Heart right ventricle (tissue), 16 donors: ENCODE results near the gene CDC14B. TPM values are rescaled to one million over a fixed set of nuclear protein-coding genes. Genes with fewer than 3 reads are reported as not detected.
"Not testable (repeated sequence)": the region's sequence is repeated elsewhere in the genome, so short reads cannot be mapped to it uniquely, and the experiment has no call there.

Experiments
- ATAC-seq, 8 donors: fragments of 200-7000 bp; cut with Tn5 transposase; one replicate each; pipeline ENCODE4 v1.9.1; 2020; ENCODE audit warnings: mild to moderate bottlenecking in 8 of 8, moderate library complexity in 8 of 8, moderate number of reproducible peaks in 1 of 8
- DNase-seq, 2 donors: peaks; one replicate each; pipeline ENCODE4 v3.0.0-alpha.2; 2020
- H3K27ac ChIP-seq, 10 donors: fragments of 200-600 bp; sonication (generic) in 2 of 10; one replicate each; pipeline versions ENCODE4 v1.5.0 to v1.8.0; 2020 to 2022; ENCODE audit warnings: mild to moderate bottlenecking in 3 of 10
- H3K27me3 ChIP-seq, 7 donors: fragments of 200-600 bp; one replicate each; pipeline ENCODE4 v1.8.0; 2021 to 2022; ENCODE audit warnings: mild to moderate bottlenecking in 2 of 7
- H3K36me3 ChIP-seq, 9 donors: fragments of 200-600 bp; sonication (generic) in 1 of 9; one replicate each; pipeline versions ENCODE4 v1.5.0 to v1.8.0; 2020 to 2022; ENCODE audit warnings: mild to moderate bottlenecking in 2 of 9
- H3K4me1 ChIP-seq, 9 donors: fragments of 200-600 bp; sonication (generic) in 1 of 9; one replicate each; pipeline versions ENCODE4 v1.5.0 to v1.8.0; 2020 to 2022; ENCODE audit warnings: mild to moderate bottlenecking in 4 of 9
- H3K4me3 ChIP-seq, 10 donors: fragments of 200-600 bp; sonication (generic) in 2 of 10; one replicate each; pipeline versions ENCODE4 v1.5.0 to v1.8.0; 2020 to 2022; ENCODE audit warnings: mild to moderate bottlenecking in 7 of 10, moderate library complexity in 2 of 10
- H3K9me3 ChIP-seq, 11 donors: fragments of 200-600 bp in 10 of 11; sonication (generic) in 2 of 11; one replicate each; pipeline versions ENCODE4 v1.5.0 to v1.8.0; 2013 to 2022; ENCODE audit warnings: mild to moderate bottlenecking in 2 of 11, control low read depth in 1 of 11, moderate library complexity in 1 of 11
- CTCF ChIP-seq, 9 donors: fragments of 200-600 bp; sonication (generic) in 2 of 9; IDR thresholded peaks; one replicate each; pipeline versions ENCODE4 v1.5.0 to v1.8.0; 2021 to 2022; ENCODE audit warnings: antibody characterized with exemption in 9 of 9, mild to moderate bottlenecking in 5 of 9, moderate library complexity in 1 of 9
- WGBS, 2 donors: extraction: QIAGEN DNeasy Blood & Tissue Kit; methylation state at CpG; one replicate each; pipeline ENCODE4 v1.1.7; 2013; ENCODE audit warnings: inconsistent platforms in 1 of 2; 5-methylcytosine and 5-hydroxymethylcytosine counted together
- intact Hi-C, 10 donors: fragments of 100-400 bp; cut with DNase I; formaldehyde crosslinking; loops; one replicate each; pipeline versions ENCODE4 v1.11.1 to v1.14.2; 2022
- polyA plus RNA-seq, 2 donors: library from polyadenylated mRNA; stranded (reverse); fragments of 200-250 nt; gene quantifications; one replicate each; pipeline ENCODE4 v1.2.3, GENCODE V29; 2013
- total RNA-seq, 10 donors: library from RNA; stranded (reverse); fragmentation: NEBNext Ultra II Directional in 3 of 10; extraction: Animal tissue kit (Norgen Biotek cat#: 25700) in 3 of 10; gene quantifications; one replicate each; pipeline versions ENCODE4 v1.2.1 to v1.2.4, GENCODE V29; 2021 to 2023
- donor health status: Arrhythmogenic right ventricular cardiomyopathy.
- donor health status: ischemic (EF 13 %, LVEDD 7.1; RV severe dilation, severe dysfunction).
- donor health status: healthy with polysubstance abuse.
- donor health status: DM: no; HTN: yes; CAD: no.
- donor health status: DM: no; HTN: no; CAD: no.
- donor health status: ischemic (EF 25% LVEDD 6.9; RV normal size, moderate dysfunction).
- donor health status: ischemic (EF 25% LVEDD 5.7; RV mildly dilated, moderate dysfunction).
- donor health status: healthy.
- donor health status: DM: yes; HTN: yes; CAD: no.
- donor health status: Ischemic cardiomyopathy.
- donor health status: ischemic (EF 35%, LVEDD 5.7; RV mildly dilated, moderate dysfunction).
- donor health status: nonischemic (EF 11% LVEDD 7.7; RV severe dilation, severe dysfunction).
- donor health status: DM: yes; HTN: yes; CAD: no.
- donor health status: PGD.
- donor health status: ischemic (EF 29% LVEDD 5.4; RV normal size, mild dysfunction).
- donor health status: nonischemic (EF 23%, LVEDD 6.1; RV moderate dilation, normal function).

Gene CDC14B
- total and polyA plus RNA-seq, 12 donors = 5.1 to 30.8 (median 23.9) TPM

GRCh38 chr9:96551403-96551802 lies 68.2 kb downstream of the CDC14B start:
- no peak overlapping the region for H3K27ac ChIP-seq
- ATAC-seq (no peak), DNase-seq (no peak)
- H3K4me3 ChIP-seq = no peak overlapping the region
- no peaks in the 10 kb centered on the region for H3K9me3 ChIP-seq
- intact Hi-C loops = loop anchor here in 1 of 10 donors (10.0 kb wide), 1 partner anchor 227 kb away; no protein-coding TSS in a partner anchor
- H3K36me3 ChIP-seq = peaks cover 0 to 31% (median 0%) of the 10 kb centered on the region in 9 donors
- 93 to 98% methylated on average over 6 of the region's 6 CpGs for whole genome bisulfite sequencing, 2 donors
- no peaks in the 10 kb centered on the region for H3K27me3 ChIP-seq
- TF ChIP-seq CTCF (IDR thresholded peaks at IDR 0.05) = no peak
- H3K4me1 ChIP-seq = peaks cover 0 to 38% (median 21%) of the 10 kb centered on the region in 9 donors

GRCh38 chr9:96550659-96551058 lies 69.0 kb downstream of the CDC14B start:
- ATAC-seq (no peak), DNase-seq (no peak)
- Histone ChIP-seq H3K4me1 (peaks cover 0 to 30% (median 17%) of the 10 kb centered on the region in 9 donors), H3K4me3 (no peak overlapping the region), H3K9me3 (no peaks in the 10 kb centered on the region), H3K36me3 (peaks cover 0 to 36% (median 0%) of the 10 kb centered on the region in 9 donors), H3K27me3 (no peaks in the 10 kb centered on the region), H3K27ac (no peak overlapping the region)
- intact Hi-C loops = loop anchor here in 1 of 10 donors (10.0 kb wide), 1 partner anchor 226 kb away; no protein-coding TSS in a partner anchor
- 85 to 90% methylated on average over 4 of the region's 4 CpGs for WGBS, 2 donors
- no peak for TF ChIP-seq CTCF (IDR thresholded peaks at IDR 0.05)

GRCh38 chr9:96543131-96543530 lies 76.5 kb downstream of the CDC14B start:
- intact Hi-C loops, H3K4me1 ChIP-seq, DNase-seq, H3K27ac ChIP-seq, H3K27me3 ChIP-seq, H3K9me3 ChIP-seq, H3K4me3 ChIP-seq, ATAC-seq: not testable (repeated sequence)
- H3K36me3 ChIP-seq = peaks cover 0 to 65% (median 9%) of the 10 kb centered on the region in 9 donors
- WGBS, 2 donors = 95 to 96% methylated on average over 15 of the region's 15 CpGs

GRCh38 chr9:96540106-96540505 lies 79.5 kb downstream of the CDC14B start:
- H3K36me3 ChIP-seq = peaks cover 0 to 81% (median 10%) of the 10 kb centered on the region in 9 donors
- no peak for DNase-seq
- no peak for TF ChIP-seq CTCF (IDR thresholded peaks at IDR 0.05)
- ATAC-seq = no peak
- 96 to 99% methylated on average over 3 of the region's 3 CpGs for WGBS, 2 donors
- H3K27me3 ChIP-seq = no peaks in the 10 kb centered on the region
- no peak overlapping the region for H3K4me3 ChIP-seq
- no peak overlapping the region for H3K27ac ChIP-seq
- intact Hi-C loops = no loop called here
- no peaks in the 10 kb centered on the region for H3K9me3 ChIP-seq
- H3K4me1 ChIP-seq = no peaks in the 10 kb centered on the region

GRCh38 chr9:96532173-96532572 lies 87.5 kb downstream of the CDC14B start:
- Histone ChIP-seq H3K27ac (no peak overlapping the region), H3K9me3 (no peaks in the 10 kb centered on the region), H3K4me3 (no peak overlapping the region), H3K4me1 (no peaks in the 10 kb centered on the region), H3K36me3 (peaks cover 0 to 69% (median 20%) of the 10 kb centered on the region in 9 donors), H3K27me3 (no peaks in the 10 kb centered on the region)
- ATAC-seq (no peak), DNase-seq (no peak)
- intact Hi-C loops = no loop called here
- no peak for TF ChIP-seq CTCF (IDR thresholded peaks at IDR 0.05)
